ENCODE data around the gene TBC1D4.

Gene TBC1D4

GRCh38 chr13:75486146-75487062 is 4.4 kb upstream of the TBC1D4 start:
- DNase-seq (ENCODE audit: low read depth): no peak

GRCh38 chr13:75485286-75486062 is 3.5 kb upstream of the TBC1D4 start:
- no peak for DNase-seq (ENCODE audit: low read depth)

GRCh38 chr13:75482820-75483079 is 781 bp upstream of the TBC1D4 start:
- no peak for DNase-seq (ENCODE audit: low read depth)

- DNase-seq (ENCODE audit: low read depth): no peak
Observed at GRCh38 chr13:75481176-75482069, 546 bp downstream of the TBC1D4 start.

- no peak for DNase-seq (ENCODE audit: low read depth)
Observed at GRCh38 chr13:75480671-75481175, 1.2 kb downstream of the TBC1D4 start.

GRCh38 chr13:75479102-75479740 is 2.7 kb downstream of the TBC1D4 start:
- DNase-seq (ENCODE audit: low read depth): no peak

GRCh38 chr13:75478659-75479058 is 3.3 kb downstream of the TBC1D4 start:
- no peak for DNase-seq (ENCODE audit: low read depth)

GRCh38 chr13:75474956-75475355 is 7.0 kb downstream of the TBC1D4 start:
- DNase-seq (ENCODE audit: low read depth): no peak

- DNase-seq (ENCODE audit: low read depth): no peak
Observed at GRCh38 chr13:75473468-75473867, 8.5 kb downstream of the TBC1D4 start.

- DNase-seq (ENCODE audit: low read depth): no peak
Observed at GRCh38 chr13:75470676-75471075, 11.3 kb downstream of the TBC1D4 start.

GRCh38 chr13:75469047-75469446 is 12.9 kb downstream of the TBC1D4 start:
- DNase-seq (ENCODE audit: low read depth): no peak

- DNase-seq (ENCODE audit: low read depth): no peak
Observed at GRCh38 chr13:75468602-75469001, 13.4 kb downstream of the TBC1D4 start.

- no peak for DNase-seq (ENCODE audit: low read depth)
Observed at GRCh38 chr13:75468098-75468497, 13.9 kb downstream of the TBC1D4 start.

GRCh38 chr13:75467040-75467728 is 14.8 kb downstream of the TBC1D4 start:
- no peak for DNase-seq (ENCODE audit: low read depth)

- DNase-seq (ENCODE audit: low read depth): no peak
Observed at GRCh38 chr13:75465236-75465635, 16.7 kb downstream of the TBC1D4 start.

GRCh38 chr13:75461314-75461713 is 20.7 kb downstream of the TBC1D4 start:
- DNase-seq (ENCODE audit: low read depth): no peak

- no peak for DNase-seq (ENCODE audit: low read depth)
Observed at GRCh38 chr13:75460644-75461043, 21.3 kb downstream of the TBC1D4 start.

- DNase-seq (ENCODE audit: low read depth): no peak
Observed at GRCh38 chr13:75458696-75459422, 23.1 kb downstream of the TBC1D4 start.

GRCh38 chr13:75455962-75456361 is 26.0 kb downstream of the TBC1D4 start:
- DNase-seq (ENCODE audit: low read depth): no peak

GRCh38 chr13:75454497-75454896 is 27.5 kb downstream of the TBC1D4 start:
- no peak for DNase-seq (ENCODE audit: low read depth)
